Stomach (tissue), 4 donors: ENCODE measurements around the gene PSKH1.

ENCODE experiments used
- EP300 ChIP-seq: sonication (generic); formaldehyde crosslinking; IDR thresholded peaks from one replicate; pipeline ENCODE4 v1.6.1; 2017; ENCODE audit warnings: antibody characterized with exemption
- POLR2AphosphoS5 ChIP-seq, 3 donors: sonication (generic); formaldehyde crosslinking; IDR thresholded peaks; one replicate each; pipeline ENCODE4 v1.6.1; 2016; ENCODE audit warnings: antibody characterized with exemption in 3 of 3
- TF ChIP-seq, protein P1 (sequence below), 7 experiments: fragments of 450-650 bp in 4 of 7; fragments of 200-600 bp in 3 of 7; sonication (generic) in 3 of 7; IDR thresholded peaks; one replicate each; pipeline ENCODE4 v1.5.1; 2016 to 2019; ENCODE audit warnings: antibody characterized with exemption in 7 of 7, control low read depth in 2 of 7, mild to moderate bottlenecking in 1 of 7

DNA sequence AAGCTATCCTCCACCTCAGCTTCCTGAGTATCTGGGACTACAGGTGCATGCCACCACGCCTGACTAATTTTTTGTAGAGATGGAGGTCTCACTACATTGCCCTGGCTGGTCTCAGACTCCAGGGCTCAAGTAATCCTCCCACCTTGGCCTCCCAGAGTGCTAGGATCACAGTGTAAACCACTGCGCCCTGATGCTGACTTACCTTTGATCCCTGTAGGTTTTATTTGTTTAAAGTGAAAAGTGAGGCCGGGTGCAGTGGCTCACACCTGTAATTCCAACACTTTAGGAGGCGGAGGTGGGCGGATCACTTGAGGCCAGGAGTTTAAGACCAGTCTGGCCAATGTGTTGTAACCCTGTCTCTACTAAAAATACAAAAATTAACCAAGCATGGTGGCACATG is 8.7 kb downstream of the PSKH1 start:
- TF ChIP-seq, protein P1, sequence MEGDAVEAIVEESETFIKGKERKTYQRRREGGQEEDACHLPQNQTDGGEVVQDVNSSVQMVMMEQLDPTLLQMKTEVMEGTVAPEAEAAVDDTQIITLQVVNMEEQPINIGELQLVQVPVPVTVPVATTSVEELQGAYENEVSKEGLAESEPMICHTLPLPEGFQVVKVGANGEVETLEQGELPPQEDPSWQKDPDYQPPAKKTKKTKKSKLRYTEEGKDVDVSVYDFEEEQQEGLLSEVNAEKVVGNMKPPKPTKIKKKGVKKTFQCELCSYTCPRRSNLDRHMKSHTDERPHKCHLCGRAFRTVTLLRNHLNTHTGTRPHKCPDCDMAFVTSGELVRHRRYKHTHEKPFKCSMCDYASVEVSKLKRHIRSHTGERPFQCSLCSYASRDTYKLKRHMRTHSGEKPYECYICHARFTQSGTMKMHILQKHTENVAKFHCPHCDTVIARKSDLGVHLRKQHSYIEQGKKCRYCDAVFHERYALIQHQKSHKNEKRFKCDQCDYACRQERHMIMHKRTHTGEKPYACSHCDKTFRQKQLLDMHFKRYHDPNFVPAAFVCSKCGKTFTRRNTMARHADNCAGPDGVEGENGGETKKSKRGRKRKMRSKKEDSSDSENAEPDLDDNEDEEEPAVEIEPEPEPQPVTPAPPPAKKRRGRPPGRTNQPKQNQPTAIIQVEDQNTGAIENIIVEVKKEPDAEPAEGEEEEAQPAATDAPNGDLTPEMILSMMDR (IDR thresholded peaks at IDR 0.05), result no peak
- no peak for TF ChIP-seq EP300
- no peak for TF ChIP-seq POLR2AphosphoS5 (IDR thresholded peaks at IDR 0.05)
